Smooth muscle cell of the brain vasculature (primary cell): ENCODE data around the gene MORN1.
"Not testable (repeated sequence)": the region's sequence is repeated elsewhere in the genome, so short reads cannot be mapped to it uniquely, and the experiment has no call there.

Experiments used
- DNase-seq: peaks from one replicate; pipeline ENCODE4 v3.0.0-alpha.2; 2012; ENCODE audit warnings: low read depth, low spot score

Gene MORN1

GRCh38 chr1:2307064-2307605, 84.2 kb downstream of the MORN1 start:
- DNase-seq, result no peak

- no peak for DNase-seq
Observed at GRCh38 chr1:2306151-2306978, 85.0 kb downstream of the MORN1 start.

- no peak for DNase-seq
Observed at GRCh38 chr1:2304921-2305681, 86.3 kb downstream of the MORN1 start.

DNA sequence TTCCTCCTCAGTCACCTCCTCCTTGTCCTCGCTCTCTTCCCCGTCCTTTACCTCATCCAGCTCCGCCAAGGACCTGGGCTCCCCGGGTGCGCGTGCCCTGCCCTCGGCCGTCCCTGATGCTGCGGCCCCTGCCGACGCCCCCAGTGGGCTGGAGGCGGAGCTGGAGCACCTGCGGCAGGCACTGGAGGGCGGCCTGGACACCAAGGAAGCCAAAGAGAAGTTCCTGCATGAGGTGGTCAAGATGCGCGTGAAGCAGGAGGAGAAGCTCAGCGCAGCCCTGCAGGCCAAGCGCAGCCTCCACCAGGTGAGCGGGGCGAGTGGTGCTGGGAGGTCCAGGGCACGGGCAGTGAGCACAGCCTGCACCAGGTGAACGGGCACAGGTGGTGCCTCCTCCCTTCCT, 87.1 kb downstream of the MORN1 start:
- DNase-seq, result no peak

DNA sequence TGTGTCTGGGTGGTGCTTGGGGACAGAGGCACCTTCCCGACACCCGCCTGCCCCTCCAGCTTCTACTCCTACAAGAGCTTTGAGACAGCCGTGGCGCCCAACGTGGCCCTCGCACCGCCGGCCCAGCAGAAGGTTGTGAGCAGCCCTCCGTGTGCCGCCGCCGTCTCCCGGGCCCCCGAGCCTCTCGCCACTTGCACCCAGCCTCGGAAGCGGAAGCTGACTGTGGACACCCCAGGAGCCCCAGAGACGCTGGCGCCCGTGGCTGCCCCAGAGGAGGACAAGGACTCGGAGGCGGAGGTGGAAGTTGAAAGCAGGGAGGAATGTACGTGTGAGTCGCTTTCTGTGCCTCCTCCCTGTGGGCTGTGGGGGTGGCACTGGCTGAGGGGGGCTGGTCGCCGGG, 87.6 kb downstream of the MORN1 start:
- no peak for DNase-seq

DNA sequence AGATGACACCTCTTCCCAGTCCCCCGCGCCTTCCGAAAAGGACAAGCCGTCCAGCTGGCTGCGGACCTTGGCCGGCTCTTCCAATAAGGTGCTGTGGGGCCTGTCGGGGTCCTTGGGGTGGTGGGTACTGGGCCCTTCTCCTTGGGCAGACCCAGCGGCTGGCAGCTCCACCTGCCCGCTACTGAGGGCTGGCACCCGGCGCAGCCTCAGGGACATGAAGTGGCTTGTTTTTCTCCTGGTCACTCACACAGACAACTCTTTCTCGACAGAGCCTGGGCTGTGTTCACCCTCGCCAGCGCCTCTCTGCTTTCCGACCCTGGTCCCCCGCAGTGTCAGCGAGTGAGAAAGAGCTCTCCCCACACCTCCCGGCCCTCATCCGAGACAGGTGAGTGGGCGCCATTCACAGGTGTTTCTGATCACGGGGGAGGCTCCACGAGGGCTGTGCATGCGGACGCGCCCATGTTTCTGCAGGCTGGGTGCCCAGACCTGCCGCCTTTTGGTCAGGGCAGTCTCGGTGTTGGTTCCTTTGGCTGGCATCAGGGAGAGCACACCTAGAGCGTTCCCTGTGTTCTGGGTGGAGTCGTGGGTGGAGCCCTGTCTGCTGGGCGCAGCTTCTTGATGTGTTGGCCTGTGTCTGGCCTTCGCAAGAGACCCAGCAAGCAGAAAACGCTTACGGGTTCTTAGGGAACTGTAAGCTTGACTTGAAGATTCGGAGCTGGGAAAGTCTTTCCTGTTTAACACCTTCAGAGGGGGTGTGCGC, 88.2 kb downstream of the MORN1 start:
- no peak for DNase-seq

- DNase-seq, result no peak
Observed at GRCh38 chr1:2302292-2302925, 88.9 kb downstream of the MORN1 start.

GRCh38 chr1:2301607-2302291, 89.6 kb downstream of the MORN1 start:
- DNase-seq, result no peak

- no peak for DNase-seq
Observed at GRCh38 chr1:2300851-2301606, 90.3 kb downstream of the MORN1 start.

DNA sequence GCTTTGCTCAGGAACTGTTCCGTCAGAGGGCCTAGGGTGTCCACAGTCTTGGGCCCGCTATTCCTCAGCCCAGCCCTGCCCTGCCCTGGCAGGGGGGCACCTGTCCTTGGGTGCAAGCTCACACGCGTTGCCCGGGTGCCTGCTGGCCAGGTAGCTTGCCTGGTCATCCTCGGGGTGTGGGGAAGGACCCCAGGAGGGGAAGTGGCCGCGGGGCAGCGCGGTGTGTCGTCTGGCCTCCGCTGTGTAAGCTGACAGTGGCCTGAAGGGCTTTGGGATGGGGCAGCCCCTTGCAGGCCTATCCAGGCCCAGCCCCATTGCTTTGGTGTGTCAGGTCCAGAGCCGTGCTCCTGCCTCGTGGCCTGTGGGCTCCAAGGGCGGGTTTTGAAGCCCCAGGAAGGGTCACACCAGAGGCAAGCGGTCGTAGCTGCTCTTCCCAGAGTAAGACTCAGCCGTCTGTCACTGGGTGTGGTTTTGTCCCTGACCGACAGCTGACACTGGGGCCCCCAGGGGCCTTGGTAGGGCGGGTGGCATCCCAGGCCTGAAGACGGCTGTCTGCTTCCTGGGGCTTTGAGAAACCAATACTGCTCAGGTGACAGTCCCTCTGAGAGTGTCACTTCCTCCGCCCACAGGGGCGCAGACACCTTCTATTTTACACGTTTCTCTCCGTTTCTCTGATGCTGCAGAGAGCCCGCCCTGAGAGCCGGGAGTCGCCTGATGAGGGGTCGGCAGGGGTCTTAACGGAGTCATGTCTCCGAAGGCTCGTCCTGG, 91.2 kb downstream of the MORN1 start:
- no peak for DNase-seq

DNA sequence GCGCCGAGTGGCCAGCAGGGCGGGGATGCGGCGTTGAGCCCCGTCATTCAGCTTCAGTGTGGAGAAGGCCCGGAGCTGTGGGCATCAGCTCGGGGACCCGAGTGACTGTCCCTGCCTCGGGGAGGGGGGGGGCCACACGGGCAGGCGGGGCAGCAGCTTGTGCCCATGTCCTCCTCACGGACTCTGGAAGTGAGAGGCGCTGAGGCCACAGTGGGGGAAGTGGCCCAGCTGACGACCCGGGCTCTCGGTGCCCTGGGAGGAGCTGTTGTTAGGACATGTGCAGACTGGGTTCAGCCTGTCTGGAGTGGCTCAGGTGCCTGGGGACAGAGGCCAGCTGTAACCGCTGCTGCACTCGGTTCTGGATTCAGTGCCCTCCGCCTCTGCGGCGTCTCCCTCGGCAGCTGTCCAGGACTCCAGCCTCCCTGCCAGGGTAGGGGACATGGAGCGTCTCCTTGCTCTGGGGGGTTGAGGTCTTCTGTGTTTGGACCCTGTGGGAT, 92.2 kb downstream of the MORN1 start:
- no peak for DNase-seq

- no peak for DNase-seq
Observed at GRCh38 chr1:2298685-2299084, 92.7 kb downstream of the MORN1 start.

DNA sequence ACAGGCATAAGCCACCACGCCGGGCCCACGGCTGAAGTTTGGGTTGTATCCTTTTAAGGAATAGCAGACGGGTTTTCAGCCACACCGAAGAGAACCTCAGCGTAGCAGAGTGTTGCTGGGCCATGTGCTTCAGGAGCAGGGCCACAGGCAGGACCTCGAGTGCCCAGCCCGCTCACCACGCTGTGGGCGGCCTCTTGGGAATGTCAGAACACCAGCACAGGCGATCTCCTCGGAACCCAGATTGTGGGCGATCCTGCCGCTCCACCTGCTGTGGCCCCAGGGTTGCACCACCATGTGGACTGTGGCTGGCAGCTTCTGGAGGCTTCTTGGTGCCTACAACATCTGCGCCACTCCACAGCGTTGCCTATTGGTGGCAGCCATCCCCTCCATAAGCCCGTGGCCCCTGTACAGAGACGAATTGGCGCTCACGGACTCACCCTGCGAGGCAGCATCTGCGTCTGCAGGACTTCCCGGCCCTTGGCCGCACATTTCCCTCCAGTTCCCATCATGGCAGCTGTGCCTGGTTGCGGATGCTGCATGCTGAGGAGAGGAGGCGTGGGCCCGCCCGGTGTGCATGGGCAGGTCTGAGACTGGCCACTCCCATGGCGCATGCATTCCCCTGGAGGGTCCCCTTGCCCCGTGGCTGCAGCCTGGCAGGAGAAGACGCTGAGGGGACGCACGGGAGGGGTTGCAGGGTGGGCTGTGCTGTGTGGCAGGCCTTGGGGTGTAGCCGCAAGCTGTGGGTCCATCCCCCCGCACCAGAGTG, 93.9 kb downstream of the MORN1 start:
- no peak for DNase-seq

DNA sequence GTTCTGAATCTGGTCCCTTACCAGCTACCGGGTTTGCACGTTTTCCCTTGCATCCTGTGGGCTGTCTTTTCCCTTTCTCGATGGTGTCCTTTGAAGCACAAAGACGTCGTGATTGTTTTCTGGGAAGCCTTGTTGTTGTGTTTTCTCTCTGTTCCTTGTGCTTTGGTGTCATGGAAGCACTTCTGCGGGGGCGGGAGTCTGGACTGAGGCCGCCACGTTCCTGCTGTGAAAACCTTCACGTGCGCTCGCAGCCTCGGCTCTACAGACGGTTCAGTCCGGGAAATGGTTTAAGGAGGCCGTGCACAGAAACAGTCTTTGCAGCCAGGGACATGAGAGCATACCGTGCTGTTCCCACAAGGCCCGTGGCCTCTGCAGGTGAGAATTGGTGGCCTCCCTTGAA, 94.7 kb downstream of the MORN1 start:
- DNase-seq, result no peak

- not testable (repeated sequence) for DNase-seq
Observed at GRCh38 chr1:2296211-2296610, 95.1 kb downstream of the MORN1 start.

DNA sequence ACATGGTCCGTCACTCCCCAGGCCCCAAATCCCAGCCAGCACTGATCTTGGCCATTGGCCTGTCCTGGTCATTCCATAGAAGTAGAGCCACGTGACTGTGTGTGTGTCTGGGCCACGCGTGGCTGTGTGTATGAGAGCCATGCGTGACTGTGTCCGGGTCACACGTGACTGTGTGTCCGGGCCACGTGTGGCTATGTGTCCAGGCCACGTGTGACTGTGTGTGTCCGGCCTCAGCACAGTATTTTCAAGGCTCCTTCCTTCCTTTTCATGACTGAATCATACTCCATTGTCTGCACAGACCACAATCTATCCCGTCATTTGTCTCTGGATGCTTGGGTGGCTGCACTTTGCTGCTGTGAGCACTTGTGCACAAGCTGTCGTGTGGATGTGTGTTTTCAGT, 95.8 kb downstream of the MORN1 start:
- no peak for DNase-seq

DNA sequence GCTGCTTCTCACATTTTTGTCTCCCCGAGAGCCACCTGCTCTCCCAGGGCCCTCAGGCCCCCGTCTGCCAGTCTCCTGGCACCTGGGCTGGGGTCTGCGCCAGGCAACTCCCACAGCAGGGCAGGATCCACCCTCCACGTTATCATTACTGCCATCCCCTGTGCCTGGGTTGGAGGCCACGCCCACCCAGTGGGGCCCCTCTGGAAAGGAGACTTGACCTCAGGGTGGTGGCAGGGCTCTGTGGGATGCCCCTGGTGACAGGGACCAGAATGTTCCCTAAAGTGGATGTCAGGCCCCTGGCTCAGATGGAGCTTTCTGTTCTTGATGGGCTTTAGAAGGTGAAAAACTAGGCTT, 96.7 kb downstream of the MORN1 start:
- no peak for DNase-seq

- no peak for DNase-seq
Observed at GRCh38 chr1:2294033-2294724, 97.2 kb downstream of the MORN1 start.
